HT1080 (cell line): Measurements from ENCODE around the gene PGS1. TPM values are rescaled to one million over a fixed set of nuclear protein-coding genes. Genes with fewer than 3 reads are reported as not detected.

Experiments used
- DNase-seq: peaks from one replicate; pipeline ENCODE4 v3.0.0-alpha.2; 2015; ENCODE audit warnings: low read depth
- total RNA-seq: library from RNA; depleted of rRNA; stranded (reverse); fragments of >200 nt; shearing (Covaris generic); gene quantifications from 2 replicates; pipeline ENCODE4 v1.2.3, GENCODE V29; 2014

PGS1 gene
- total RNA-seq, 1 experiment from 2014 or later, result 27.6 TPM

- DNase-seq, result peak; percentile 95
Measured at GRCh38 chr17:78383725-78384471, 5.4 kb downstream of the PGS1 start.

- DNase-seq, result no peak
Measured at GRCh38 chr17:78384479-78385175, 6.2 kb downstream of the PGS1 start.

- DNase-seq, result no peak
Measured at GRCh38 chr17:78387977-78388941, 9.8 kb downstream of the PGS1 start.

GRCh38 chr17:78390241-78391050 is 12.0 kb downstream of the PGS1 start:
- DNase-seq, result peak; percentile 94

GRCh38 chr17:78391051-78391431 is 12.6 kb downstream of the PGS1 start:
- no peak for DNase-seq

- DNase-seq, result peak; percentile 68
Measured at GRCh38 chr17:78391843-78392242, 13.4 kb downstream of the PGS1 start.

- DNase-seq, result no peak
Measured at GRCh38 chr17:78392295-78392694, 13.8 kb downstream of the PGS1 start.

- DNase-seq, result no peak
Measured at GRCh38 chr17:78393575-78393974, 15.1 kb downstream of the PGS1 start.

GRCh38 chr17:78394209-78394608 is 15.8 kb downstream of the PGS1 start:
- no peak for DNase-seq

- no peak for DNase-seq
Measured at GRCh38 chr17:78395155-78395554, 16.7 kb downstream of the PGS1 start.

- DNase-seq, result no peak
Measured at GRCh38 chr17:78396441-78397337, 18.2 kb downstream of the PGS1 start.

- DNase-seq, result no peak
Measured at GRCh38 chr17:78397681-78398101, 19.2 kb downstream of the PGS1 start.

- DNase-seq, result no peak
Measured at GRCh38 chr17:78398390-78398789, 19.9 kb downstream of the PGS1 start.

GRCh38 chr17:78399028-78399692 is 20.7 kb downstream of the PGS1 start:
- DNase-seq, result no peak

- DNase-seq, result no peak
Measured at GRCh38 chr17:78399693-78400144, 21.3 kb downstream of the PGS1 start.

- no peak for DNase-seq
Measured at GRCh38 chr17:78400581-78401240, 22.3 kb downstream of the PGS1 start.

GRCh38 chr17:78401246-78401645 is 22.8 kb downstream of the PGS1 start:
- DNase-seq, result no peak

- DNase-seq, result no peak
Measured at GRCh38 chr17:78401891-78402290, 23.4 kb downstream of the PGS1 start.

GRCh38 chr17:78403822-78404221 is 25.4 kb downstream of the PGS1 start:
- no peak for DNase-seq
